Natural killer cell (primary cell): Measurements from ENCODE around the gene CDC42EP4. TPM values are rescaled to one million over a fixed set of nuclear protein-coding genes. Genes with fewer than 3 reads are reported as not detected.

Experiments
- ATAC-seq, 3 donors: fragments of 150-1000 bp in 2 of 3; fragments of 200-7000 bp in 1 of 3; cut with Tn5 transposase; 1 replicate in 1 of 3; 2 replicates in 2 of 3; pipeline ENCODE4 v1.10.0; 2021; ENCODE audit warnings: mild to moderate bottlenecking in 2 of 3, moderate library complexity in 2 of 3
- DNase-seq, 2 donors: peaks; one replicate each; pipeline versions ENCODE4 v3.0.0 to v3.0.0-alpha.2; 2013 to 2021; ENCODE audit warnings: mixed read lengths in 1 of 2
- H3K27ac ChIP-seq: one replicate; pipeline ENCODE4 v1.5.1; 2013; ENCODE audit warnings: mild to moderate bottlenecking, low read length
- H3K27me3 ChIP-seq: one replicate; pipeline ENCODE4 v1.6.1; 2013; ENCODE audit warnings: low read length; ENCODE audit not compliant: control insufficient read depth, insufficient read depth
- H3K36me3 ChIP-seq: one replicate; pipeline ENCODE4 v1.6.1; 2013; ENCODE audit warnings: low read length; ENCODE audit not compliant: control insufficient read depth, insufficient read depth
- H3K4me1 ChIP-seq: one replicate; pipeline ENCODE4 v1.6.1; 2013; ENCODE audit warnings: low read length; ENCODE audit not compliant: control insufficient read depth, insufficient read depth
- H3K4me3 ChIP-seq: one replicate; pipeline ENCODE4 v1.5.1; 2013; ENCODE audit warnings: low read length
- H3K9me3 ChIP-seq: one replicate; pipeline ENCODE4 v1.6.1; 2013; ENCODE audit warnings: low read length; ENCODE audit not compliant: control insufficient read depth, insufficient read depth
- H3K27ac Mint-ChIP-seq, 2 donors: one replicate each; pipeline ENCODE4 v1.8.0; 2022; ENCODE audit warnings: mild to moderate bottlenecking in 2 of 2, mixed read lengths in 2 of 2, moderate library complexity in 1 of 2
- H3K27me3 Mint-ChIP-seq, 2 donors: one replicate each; pipeline ENCODE4 v1.8.0; 2022; ENCODE audit warnings: low read depth in 2 of 2, mixed read lengths in 2 of 2
- H3K36me3 Mint-ChIP-seq: one replicate; pipeline ENCODE4 v1.8.0; 2022; ENCODE audit warnings: mixed read lengths
- H3K4me1 Mint-ChIP-seq, 2 donors: one replicate each; pipeline ENCODE4 v1.8.0; 2022; ENCODE audit warnings: mixed read lengths in 2 of 2
- H3K4me3 Mint-ChIP-seq: one replicate; pipeline ENCODE4 v1.8.0; 2022; ENCODE audit warnings: mild to moderate bottlenecking, moderate library complexity, mixed read lengths
- H3K9me3 Mint-ChIP-seq, 2 donors: one replicate each; pipeline ENCODE4 v1.8.0; 2022; ENCODE audit warnings: mixed read lengths in 2 of 2
- CTCF ChIP-seq: fragments of 200-600 bp; IDR thresholded peaks from one replicate; pipeline ENCODE4 v1.8.0; 2022; ENCODE audit warnings: antibody characterized with exemption
- WGBS: methylation state at CpG from one replicate; pipeline ENCODE4 v1.1.7; 2013; ENCODE audit warnings: missing lambda C conversion rate; ENCODE audit not compliant: insufficient coverage; 5-methylcytosine and 5-hydroxymethylcytosine counted together
- intact Hi-C: fragments of 100-400 bp; cut with micrococcal nuclease; formaldehyde crosslinking; loops from one replicate; pipeline ENCODE4 v1.14.2; 2022
- total RNA-seq, 4 donors: library from RNA; stranded (reverse); fragments of 120-200 nt in 1 of 4; gene quantifications; one replicate each; pipeline versions ENCODE4 v1.2.3 to v1.2.4, GENCODE V29; 2013 to 2022

The CDC42EP4 gene
- total RNA-seq, 3 donors from 2014 or later (not counting 1 experiment from before 2014, with no cell fraction given), result 2.5 to 9.6 (median 4.4) TPM

- no peak overlapping the region for H3K27ac ChIP-seq
- H3K9me3 ChIP-seq, result no peaks in the 10 kb centered on the region
- Mint-ChIP-seq H3K9me3 (no peaks in the 10 kb centered on the region), H3K36me3 (no peaks in the 10 kb centered on the region), H3K27me3 (no peaks in the 10 kb centered on the region), H3K27ac (no peak overlapping the region), H3K4me3 (no peak overlapping the region), H3K4me1 (no peaks in the 10 kb centered on the region)
- H3K4me1 ChIP-seq, result no peaks in the 10 kb centered on the region
- H3K27me3 ChIP-seq, result no peaks in the 10 kb centered on the region
- DNase-seq, result no peak
- no peaks in the 10 kb centered on the region for H3K36me3 ChIP-seq
- H3K4me3 ChIP-seq, result no peak overlapping the region
- intact Hi-C loops, result no loop called here
- no peak for ATAC-seq
- WGBS, result 88% methylated on average over 10 of the region's 12 CpGs
- TF ChIP-seq CTCF, result no peak
These were observed 34.8 kb upstream of the CDC42EP4 start for GRCh38 chr17:73346501-73347162.

GRCh38 chr17:73343739-73344454 is 32.1 kb upstream of the CDC42EP4 start:
- intact Hi-C loops, result no loop called here
- WGBS, result 74% methylated on average over 10 of the region's 11 CpGs
- Histone ChIP-seq H3K9me3 (no peaks in the 10 kb centered on the region), H3K27ac (no peak overlapping the region), H3K4me3 (no peak overlapping the region), H3K36me3 (no peaks in the 10 kb centered on the region), H3K4me1 (no peaks in the 10 kb centered on the region), H3K27me3 (no peaks in the 10 kb centered on the region)
- Mint-ChIP-seq H3K27ac (no peak overlapping the region), H3K36me3 (no peaks in the 10 kb centered on the region), H3K4me1 (no peaks in the 10 kb centered on the region), H3K27me3 (no peaks in the 10 kb centered on the region), H3K9me3 (no peaks in the 10 kb centered on the region), H3K4me3 (no peak overlapping the region)
- no peak for DNase-seq
- no peak for TF ChIP-seq CTCF
- ATAC-seq, result no peak

- Histone ChIP-seq H3K36me3 (no peaks in the 10 kb centered on the region), H3K9me3 (no peaks in the 10 kb centered on the region), H3K27ac (no peak overlapping the region), H3K4me1 (no peaks in the 10 kb centered on the region), H3K4me3 (no peak overlapping the region), H3K27me3 (no peaks in the 10 kb centered on the region)
- H3K27me3 Mint-ChIP-seq, result no peaks in the 10 kb centered on the region
- 74% methylated on average over 16 of the region's 17 CpGs for WGBS
- no peak for TF ChIP-seq CTCF
- no peaks in the 10 kb centered on the region for H3K36me3 Mint-ChIP-seq
- H3K9me3 Mint-ChIP-seq, result no peaks in the 10 kb centered on the region
- no peak for ATAC-seq
- H3K4me1 Mint-ChIP-seq, result peaks cover 0 to 4% of the 10 kb centered on the region in 2 donors
- no peak overlapping the region for H3K4me3 Mint-ChIP-seq
- intact Hi-C loops, result no loop called here
- no peak overlapping the region for H3K27ac Mint-ChIP-seq
- DNase-seq, result no peak
These were observed 31.4 kb upstream of the CDC42EP4 start for GRCh38 chr17:73343168-73343634.
